Ishikawa (cell line): ENCODE results near the gene PSME2.

Source experiments
- CEBPB ChIP-seq: IDR thresholded peaks from 2 replicates; pipeline ENCODE4 v1.6.1; 2012
- CREB1 ChIP-seq: IDR thresholded peaks from 2 replicates; pipeline ENCODE4 v1.6.1; 2012; ENCODE audit warnings: low read depth
- EGR1 ChIP-seq: IDR thresholded peaks from 2 replicates; pipeline ENCODE4 v1.6.1; 2012
- EP300 ChIP-seq: IDR thresholded peaks from 2 replicates; pipeline ENCODE4 v1.6.1; 2012; ENCODE audit warnings: borderline replicate concordance
- FOXM1 ChIP-seq: IDR thresholded peaks from 2 replicates; pipeline ENCODE4 v1.6.1; 2012; ENCODE audit warnings: low read depth, borderline replicate concordance
- NFIC ChIP-seq: IDR thresholded peaks from 2 replicates; pipeline ENCODE4 v1.6.1; 2012
- RAD21 ChIP-seq: IDR thresholded peaks from 2 replicates; pipeline ENCODE4 v1.6.1; 2012; ENCODE audit warnings: low read depth
- TAF1 ChIP-seq: IDR thresholded peaks from 2 replicates; pipeline ENCODE4 v1.6.1; 2012; ENCODE audit warnings: low read depth, mild to moderate bottlenecking
- TCF12 ChIP-seq: IDR thresholded peaks from 2 replicates; pipeline ENCODE4 v1.6.1; 2012; ENCODE audit warnings: low read depth
- TEAD4 ChIP-seq: IDR thresholded peaks from 2 replicates; pipeline ENCODE4 v1.6.1; 2012
- USF1 ChIP-seq: IDR thresholded peaks from 2 replicates; pipeline ENCODE4 v1.6.1; 2012
- YY1 ChIP-seq: IDR thresholded peaks from 2 replicates; pipeline ENCODE4 v1.6.1; 2012; ENCODE audit warnings: low read depth
- ZBTB7A ChIP-seq: IDR thresholded peaks from 2 replicates; pipeline ENCODE4 v1.6.1; 2012; ENCODE audit warnings: low read depth
- TF ChIP-seq, protein P1 (sequence below): IDR thresholded peaks from 2 replicates; pipeline ENCODE4 v1.6.1; 2012; ENCODE audit warnings: low read depth, mild to moderate bottlenecking

PSME2 gene

DNA sequence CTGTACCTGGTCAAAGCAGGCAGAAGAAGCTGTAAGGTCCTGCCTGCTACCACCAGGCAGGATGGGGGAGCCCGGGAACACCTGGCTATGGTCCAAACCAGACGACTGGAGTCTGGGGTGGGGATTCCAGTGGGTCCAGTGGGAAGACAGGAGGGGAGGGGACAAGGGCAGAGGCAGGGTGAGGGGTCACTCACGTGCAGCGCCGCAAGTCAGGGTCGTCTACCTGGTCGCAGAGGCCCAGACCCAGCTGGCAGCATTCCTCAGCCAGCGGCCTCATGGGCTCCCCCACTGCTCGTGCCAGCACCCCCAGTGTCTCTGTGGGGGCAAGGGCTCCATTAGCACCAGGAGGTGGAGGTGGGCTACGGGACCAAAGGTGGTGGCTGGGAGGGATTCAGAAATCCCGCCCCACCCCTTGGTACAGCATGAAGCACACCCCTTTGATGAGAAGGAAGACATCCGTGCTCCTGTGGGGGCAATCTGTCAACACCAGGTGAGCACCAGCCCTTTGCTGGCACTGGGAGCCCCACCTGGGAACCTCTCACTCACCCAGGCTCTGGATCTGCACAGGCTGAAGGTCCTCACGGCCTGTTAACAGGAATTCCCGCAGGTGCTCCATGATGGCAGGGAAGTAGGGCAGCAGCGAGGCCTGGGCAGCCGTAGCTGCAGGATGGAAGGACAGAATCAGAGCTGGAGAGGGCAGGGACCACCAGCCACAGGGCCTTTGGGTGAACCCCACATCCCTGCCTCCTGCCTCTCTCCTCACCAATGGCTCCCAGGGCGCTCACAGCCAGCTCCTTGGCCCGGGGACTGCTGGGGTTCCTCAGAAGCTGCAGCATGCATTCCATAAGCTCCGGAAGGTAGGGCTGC lies 37.9 kb upstream of the PSME2 start:
- TF ChIP-seq CEBPB = no peak
- TF ChIP-seq YY1 = no peak
- no peak for TF ChIP-seq TAF1
- TF ChIP-seq, protein P1, sequence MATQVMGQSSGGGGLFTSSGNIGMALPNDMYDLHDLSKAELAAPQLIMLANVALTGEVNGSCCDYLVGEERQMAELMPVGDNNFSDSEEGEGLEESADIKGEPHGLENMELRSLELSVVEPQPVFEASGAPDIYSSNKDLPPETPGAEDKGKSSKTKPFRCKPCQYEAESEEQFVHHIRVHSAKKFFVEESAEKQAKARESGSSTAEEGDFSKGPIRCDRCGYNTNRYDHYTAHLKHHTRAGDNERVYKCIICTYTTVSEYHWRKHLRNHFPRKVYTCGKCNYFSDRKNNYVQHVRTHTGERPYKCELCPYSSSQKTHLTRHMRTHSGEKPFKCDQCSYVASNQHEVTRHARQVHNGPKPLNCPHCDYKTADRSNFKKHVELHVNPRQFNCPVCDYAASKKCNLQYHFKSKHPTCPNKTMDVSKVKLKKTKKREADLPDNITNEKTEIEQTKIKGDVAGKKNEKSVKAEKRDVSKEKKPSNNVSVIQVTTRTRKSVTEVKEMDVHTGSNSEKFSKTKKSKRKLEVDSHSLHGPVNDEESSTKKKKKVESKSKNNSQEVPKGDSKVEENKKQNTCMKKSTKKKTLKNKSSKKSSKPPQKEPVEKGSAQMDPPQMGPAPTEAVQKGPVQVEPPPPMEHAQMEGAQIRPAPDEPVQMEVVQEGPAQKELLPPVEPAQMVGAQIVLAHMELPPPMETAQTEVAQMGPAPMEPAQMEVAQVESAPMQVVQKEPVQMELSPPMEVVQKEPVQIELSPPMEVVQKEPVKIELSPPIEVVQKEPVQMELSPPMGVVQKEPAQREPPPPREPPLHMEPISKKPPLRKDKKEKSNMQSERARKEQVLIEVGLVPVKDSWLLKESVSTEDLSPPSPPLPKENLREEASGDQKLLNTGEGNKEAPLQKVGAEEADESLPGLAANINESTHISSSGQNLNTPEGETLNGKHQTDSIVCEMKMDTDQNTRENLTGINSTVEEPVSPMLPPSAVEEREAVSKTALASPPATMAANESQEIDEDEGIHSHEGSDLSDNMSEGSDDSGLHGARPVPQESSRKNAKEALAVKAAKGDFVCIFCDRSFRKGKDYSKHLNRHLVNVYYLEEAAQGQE = no peak
- TF ChIP-seq CREB1 = no peak

- TF ChIP-seq CREB1 (no peak), CEBPB (no peak), TAF1 (no peak), USF1 (no peak), EP300 (no peak), NFIC (no peak), EGR1 (no peak), YY1 (no peak), RAD21 (no peak), FOXM1 (no peak), ZBTB7A (no peak), TCF12 (no peak)
- TF ChIP-seq, protein P1 = no peak
Measured at GRCh38 chr14:24183014-24183481, 36.6 kb upstream of the PSME2 start.

DNA sequence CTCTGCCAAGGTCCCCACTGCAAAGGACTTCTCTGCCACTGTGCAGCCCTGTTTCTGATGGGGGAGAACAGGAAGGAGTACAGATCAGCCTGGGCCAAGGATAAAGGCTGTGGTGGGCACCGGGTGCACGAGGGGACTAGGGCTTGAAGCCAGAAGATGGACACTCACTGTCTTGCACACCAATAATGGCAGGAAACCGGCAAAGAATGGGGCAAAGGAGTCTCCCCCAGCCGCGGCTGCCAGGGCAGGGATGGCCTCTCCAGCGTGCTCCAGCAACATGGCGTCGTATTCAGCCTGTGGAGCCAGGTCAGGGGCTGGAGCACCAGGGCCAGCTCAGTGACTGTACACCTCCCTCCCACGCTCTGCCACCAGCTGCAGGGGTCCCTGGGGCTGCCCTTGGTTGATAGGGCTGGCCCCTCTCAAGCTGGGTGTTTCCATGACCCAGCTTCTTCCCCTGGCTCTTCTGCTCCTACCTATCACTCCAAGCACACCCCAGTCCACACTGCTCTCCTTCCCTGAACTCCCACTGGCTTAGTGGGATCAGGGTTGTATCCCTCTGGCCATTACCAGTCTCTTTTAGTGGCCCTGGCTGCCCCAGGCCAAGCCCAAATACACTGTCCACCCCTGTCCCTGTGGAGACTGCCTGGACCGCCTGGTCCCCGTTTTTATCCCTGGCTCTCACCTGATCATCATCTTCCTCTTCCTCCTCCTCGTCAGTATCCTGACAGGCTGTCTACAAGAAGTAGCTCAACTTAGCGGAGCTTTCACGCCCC lies 35.9 kb upstream of the PSME2 start:
- TF ChIP-seq, protein P1 = no peak
- TF ChIP-seq USF1 = no peak
- no peak for TF ChIP-seq CEBPB
- no peak for TF ChIP-seq ZBTB7A
- TF ChIP-seq TCF12 = no peak
- TF ChIP-seq EP300 = no peak
- no peak for TF ChIP-seq TEAD4
- TF ChIP-seq EGR1 = no peak
- no peak for TF ChIP-seq YY1
- TF ChIP-seq FOXM1 = no peak
- no peak for TF ChIP-seq CREB1
- no peak for TF ChIP-seq NFIC
- no peak for TF ChIP-seq TAF1

- TF ChIP-seq ZBTB7A = no peak
- TF ChIP-seq RAD21 = no peak
- no peak for TF ChIP-seq YY1
- no peak for TF ChIP-seq FOXM1
- TF ChIP-seq EP300 = no peak
Measured at GRCh38 chr14:24181371-24182077, 35.1 kb upstream of the PSME2 start.
